ENCODE measurements around the gene NPR2.

NPR2 gene

GRCh38 chr9:35831040-35831439, 39.6 kb downstream of the NPR2 start:
- Histone ChIP-seq H3K4me1 (ENCODE audit: control insufficient read depth, insufficient read depth, low read length) (peaks cover 39% of the 10 kb centered on the region), H3K27me3 (ENCODE audit: control insufficient read depth in 1 of 2, insufficient read depth in 2 of 2, low read length in 2 of 2) (no peaks in the 10 kb centered on the region), H3K9me3 (ENCODE audit: control insufficient read depth in 2 of 2, low read length in 2 of 2) (no peaks in the 10 kb centered on the region), H3K4me3 (ENCODE audit: low read length in 2 of 2) (peak overlapping the region; percentile 18 to 89), H3K36me3 (ENCODE audit: control insufficient read depth in 2 of 2, insufficient read depth in 2 of 2, low read length in 2 of 2) (peaks cover 6 to 15% of the 10 kb centered on the region in 2 donors), H3K27ac (ENCODE audit: low read length) (no peak overlapping the region), H3K9ac (ENCODE audit: low read length in 2 of 2) (no peak overlapping the region)

GRCh38 chr9:35832814-35833213, 41.4 kb downstream of the NPR2 start:
- Histone ChIP-seq H3K27me3 (ENCODE audit: control insufficient read depth in 1 of 2, insufficient read depth in 2 of 2, low read length in 2 of 2) (no peaks in the 10 kb centered on the region), H3K9me3 (ENCODE audit: control insufficient read depth in 2 of 2, low read length in 2 of 2) (no peaks in the 10 kb centered on the region), H3K36me3 (ENCODE audit: control insufficient read depth in 2 of 2, insufficient read depth in 2 of 2, low read length in 2 of 2) (peaks cover 6 to 15% of the 10 kb centered on the region in 2 donors), H3K4me3 (ENCODE audit: low read length in 2 of 2) (no peak overlapping the region), H3K27ac (ENCODE audit: low read length) (peak overlapping the region; percentile 41), H3K4me1 (ENCODE audit: control insufficient read depth, insufficient read depth, low read length) (peaks cover 37% of the 10 kb centered on the region), H3K9ac (ENCODE audit: low read length in 2 of 2) (no peak overlapping the region)

- Histone ChIP-seq H3K9me3 (ENCODE audit: control insufficient read depth in 2 of 2, low read length in 2 of 2) (no peaks in the 10 kb centered on the region), H3K27me3 (ENCODE audit: control insufficient read depth in 1 of 2, insufficient read depth in 2 of 2, low read length in 2 of 2) (no peaks in the 10 kb centered on the region), H3K9ac (ENCODE audit: low read length in 2 of 2) (peak overlapping the region in 1 of 2 donors; percentile 6), H3K27ac (ENCODE audit: low read length) (peak overlapping the region; percentile 2), H3K36me3 (ENCODE audit: control insufficient read depth in 2 of 2, insufficient read depth in 2 of 2, low read length in 2 of 2) (peaks cover 6 to 15% of the 10 kb centered on the region in 2 donors), H3K4me3 (ENCODE audit: low read length in 2 of 2) (peak overlapping the region in 1 of 2 donors; percentile 29), H3K4me1 (ENCODE audit: control insufficient read depth, insufficient read depth, low read length) (peaks cover 28% of the 10 kb centered on the region)
Observed at GRCh38 chr9:35834260-35835215, 43.1 kb downstream of the NPR2 start.

- Histone ChIP-seq H3K36me3 (ENCODE audit: control insufficient read depth in 2 of 2, insufficient read depth in 2 of 2, low read length in 2 of 2) (peaks cover 6 to 15% of the 10 kb centered on the region in 2 donors), H3K27ac (ENCODE audit: low read length) (no peak overlapping the region), H3K4me3 (ENCODE audit: low read length in 2 of 2) (no peak overlapping the region), H3K27me3 (ENCODE audit: control insufficient read depth in 1 of 2, insufficient read depth in 2 of 2, low read length in 2 of 2) (no peaks in the 10 kb centered on the region), H3K9me3 (ENCODE audit: control insufficient read depth in 2 of 2, low read length in 2 of 2) (no peaks in the 10 kb centered on the region), H3K4me1 (ENCODE audit: control insufficient read depth, insufficient read depth, low read length) (peaks cover 22% of the 10 kb centered on the region), H3K9ac (ENCODE audit: low read length in 2 of 2) (no peak overlapping the region)
Observed at GRCh38 chr9:35835216-35835632, 43.8 kb downstream of the NPR2 start.

- H3K36me3 ChIP-seq (ENCODE audit: control insufficient read depth in 2 of 2, insufficient read depth in 2 of 2, low read length in 2 of 2) = peaks cover 6 to 15% of the 10 kb centered on the region in 2 donors
- no peak overlapping the region for H3K9ac ChIP-seq (ENCODE audit: low read length in 2 of 2)
- no peaks in the 10 kb centered on the region for H3K27me3 ChIP-seq (ENCODE audit: control insufficient read depth in 1 of 2, insufficient read depth in 2 of 2, low read length in 2 of 2)
- no peaks in the 10 kb centered on the region for H3K9me3 ChIP-seq (ENCODE audit: control insufficient read depth in 2 of 2, low read length in 2 of 2)
- peaks cover 17% of the 10 kb centered on the region for H3K4me1 ChIP-seq (ENCODE audit: control insufficient read depth, insufficient read depth, low read length)
- no peak overlapping the region for H3K27ac ChIP-seq (ENCODE audit: low read length)
- H3K4me3 ChIP-seq (ENCODE audit: low read length in 2 of 2) = no peak overlapping the region
Observed at GRCh38 chr9:35835766-35836165, 44.4 kb downstream of the NPR2 start.

- Histone ChIP-seq H3K4me1 (ENCODE audit: control insufficient read depth, insufficient read depth, low read length) (peaks cover 8% of the 10 kb centered on the region), H3K9ac (ENCODE audit: low read length in 2 of 2) (no peak overlapping the region), H3K27ac (ENCODE audit: low read length) (no peak overlapping the region), H3K36me3 (ENCODE audit: control insufficient read depth in 2 of 2, insufficient read depth in 2 of 2, low read length in 2 of 2) (peaks cover 6 to 15% of the 10 kb centered on the region in 2 donors), H3K9me3 (ENCODE audit: control insufficient read depth in 2 of 2, low read length in 2 of 2) (no peaks in the 10 kb centered on the region), H3K4me3 (ENCODE audit: low read length in 2 of 2) (no peak overlapping the region), H3K27me3 (ENCODE audit: control insufficient read depth in 1 of 2, insufficient read depth in 2 of 2, low read length in 2 of 2) (no peaks in the 10 kb centered on the region)
Observed at GRCh38 chr9:35836595-35836994, 45.2 kb downstream of the NPR2 start.

GRCh38 chr9:35839926-35840325, 48.5 kb downstream of the NPR2 start:
- Histone ChIP-seq H3K9ac (ENCODE audit: low read length in 2 of 2) (no peak overlapping the region), H3K36me3 (ENCODE audit: control insufficient read depth in 2 of 2, insufficient read depth in 2 of 2, low read length in 2 of 2) (peaks cover 8 to 19% of the 10 kb centered on the region in 2 donors), H3K27ac (ENCODE audit: low read length) (no peak overlapping the region), H3K4me3 (ENCODE audit: low read length in 2 of 2) (no peak overlapping the region), H3K27me3 (ENCODE audit: control insufficient read depth in 1 of 2, insufficient read depth in 2 of 2, low read length in 2 of 2) (no peaks in the 10 kb centered on the region), H3K9me3 (ENCODE audit: control insufficient read depth in 2 of 2, low read length in 2 of 2) (no peaks in the 10 kb centered on the region), H3K4me1 (ENCODE audit: control insufficient read depth, insufficient read depth, low read length) (peaks cover 13% of the 10 kb centered on the region)

- peaks cover 20% of the 10 kb centered on the region for H3K4me1 ChIP-seq (ENCODE audit: control insufficient read depth, insufficient read depth, low read length)
- H3K27ac ChIP-seq (ENCODE audit: low read length) = no peak overlapping the region
- no peaks in the 10 kb centered on the region for H3K27me3 ChIP-seq (ENCODE audit: control insufficient read depth in 1 of 2, insufficient read depth in 2 of 2, low read length in 2 of 2)
- H3K9me3 ChIP-seq (ENCODE audit: control insufficient read depth in 2 of 2, low read length in 2 of 2) = no peaks in the 10 kb centered on the region
- H3K4me3 ChIP-seq (ENCODE audit: low read length in 2 of 2) = no peak overlapping the region
- no peak overlapping the region for H3K9ac ChIP-seq (ENCODE audit: low read length in 2 of 2)
- H3K36me3 ChIP-seq (ENCODE audit: control insufficient read depth in 2 of 2, insufficient read depth in 2 of 2, low read length in 2 of 2) = peaks cover 4 to 8% of the 10 kb centered on the region in 2 donors
Observed at GRCh38 chr9:35840881-35841644, 49.7 kb downstream of the NPR2 start.

- Histone ChIP-seq H3K27ac (ENCODE audit: low read length) (no peak overlapping the region), H3K4me3 (ENCODE audit: low read length in 2 of 2) (no peak overlapping the region), H3K9me3 (ENCODE audit: control insufficient read depth in 2 of 2, low read length in 2 of 2) (no peaks in the 10 kb centered on the region), H3K36me3 (ENCODE audit: control insufficient read depth in 2 of 2, insufficient read depth in 2 of 2, low read length in 2 of 2) (peaks cover 6 to 8% of the 10 kb centered on the region in 2 donors), H3K9ac (ENCODE audit: low read length in 2 of 2) (no peak overlapping the region), H3K4me1 (ENCODE audit: control insufficient read depth, insufficient read depth, low read length) (peaks cover 25% of the 10 kb centered on the region), H3K27me3 (ENCODE audit: control insufficient read depth in 1 of 2, insufficient read depth in 2 of 2, low read length in 2 of 2) (no peaks in the 10 kb centered on the region)
Observed at GRCh38 chr9:35841645-35841900, 50.2 kb downstream of the NPR2 start.

- peaks cover 12 to 14% of the 10 kb centered on the region in 2 donors for H3K36me3 ChIP-seq (ENCODE audit: control insufficient read depth in 2 of 2, insufficient read depth in 2 of 2, low read length in 2 of 2)
- H3K4me1 ChIP-seq (ENCODE audit: control insufficient read depth, insufficient read depth, low read length) = peaks cover 30% of the 10 kb centered on the region
- no peaks in the 10 kb centered on the region for H3K9me3 ChIP-seq (ENCODE audit: control insufficient read depth in 2 of 2, low read length in 2 of 2)
- H3K27ac ChIP-seq (ENCODE audit: low read length) = no peak overlapping the region
- H3K4me3 ChIP-seq (ENCODE audit: low read length in 2 of 2) = no peak overlapping the region
- no peak overlapping the region for H3K9ac ChIP-seq (ENCODE audit: low read length in 2 of 2)
- H3K27me3 ChIP-seq (ENCODE audit: control insufficient read depth in 1 of 2, insufficient read depth in 2 of 2, low read length in 2 of 2) = no peaks in the 10 kb centered on the region
Observed at GRCh38 chr9:35842020-35842745, 50.8 kb downstream of the NPR2 start.

All from stomach smooth muscle (tissue), 2 donors.